OCI-LY7 (cell line): ENCODE measurements around the gene SLC16A14. TPM values are rescaled to one million over a fixed set of nuclear protein-coding genes. Genes with fewer than 3 reads are reported as not detected.

Experiments used
- BruUV-seq: library from RNA; stranded (reverse); fragments of 400-500 nt; replicated peaks from 2 replicates; lab custom pipeline; 2021; lab: Mats Ljungman, UMichigan
- CTCF ChIA-PET: fragments of 300-600 bp; sonication (Branson Sonifier 250); formaldehyde crosslinking; loops from one replicate; lab custom pipeline; 2022; ENCODE audit warnings: antibody characterized with exemption; ENCODE audit not compliant: unreplicated experiment; lab: Charles Lee
- POLR2A ChIA-PET: fragments of 300-600 bp; sonication (Branson Sonifier 250); formaldehyde crosslinking; loops from one replicate; lab custom pipeline; 2022; ENCODE audit warnings: antibody characterized with exemption; lab: Charles Lee
- DNase-seq: peaks from one replicate; pipeline ENCODE4 v3.0.0-alpha.2; 2015; ENCODE audit warnings: low spot score
- H2AFZ ChIP-seq: fragments of 200-600 bp; sonication (generic), shearing (Covaris generic); 2 replicates; pipeline ENCODE4 v1.6.1; 2014; ENCODE audit warnings: mild to moderate bottlenecking, antibody characterized with exemption, low read length, moderate library complexity
- H3K27ac ChIP-seq: fragments of 200-600 bp; sonication (generic); 2 replicates; pipeline ENCODE4 v1.5.1; 2014; ENCODE audit warnings: mixed run types, low read depth, mild to moderate bottlenecking, moderate library complexity, low read length, inconsistent platforms; ENCODE audit not compliant: poor library complexity, severe bottlenecking
- H3K36me3 ChIP-seq: fragments of 200-600 bp; sonication (generic); 2 replicates; pipeline ENCODE4 v1.6.1; 2014; ENCODE audit warnings: mild to moderate bottlenecking, antibody characterized with exemption, low read length, moderate library complexity, mixed read lengths; ENCODE audit not compliant: insufficient read depth
- H3K4me1 ChIP-seq: fragments of 200-600 bp; sonication (generic); 2 replicates; pipeline ENCODE4 v1.5.1; 2014; ENCODE audit warnings: mild to moderate bottlenecking, low read length; ENCODE audit not compliant: insufficient read depth, poor library complexity, severe bottlenecking
- H3K4me2 ChIP-seq: fragments of 200-600 bp; sonication (generic); 2 replicates; pipeline ENCODE4 v1.6.1; 2014; ENCODE audit warnings: mild to moderate bottlenecking, low read length
- H3K4me3 ChIP-seq: fragments of 200-600 bp; sonication (generic); 2 replicates; pipeline ENCODE4 v1.5.1; 2014; ENCODE audit warnings: mild to moderate bottlenecking, low read depth, low read length; ENCODE audit not compliant: poor library complexity, severe bottlenecking
- H3K79me2 ChIP-seq: fragments of 200-600 bp; sonication (generic); 2 replicates; pipeline ENCODE4 v1.6.1; 2016; ENCODE audit warnings: low read depth, mild to moderate bottlenecking, low read length, moderate library complexity, mixed read lengths; ENCODE audit not compliant: insufficient read depth
- H3K9me2 ChIP-seq: fragments of 200-600 bp; sonication (generic); 2 replicates; pipeline ENCODE4 v1.6.1; 2016; ENCODE audit warnings: mild to moderate bottlenecking, low read length, mixed read lengths; ENCODE audit not compliant: insufficient read depth
- H3K9me3 ChIP-seq: fragments of 200-600 bp; sonication (generic); 2 replicates; pipeline ENCODE4 v1.6.1; 2014; ENCODE audit warnings: mild to moderate bottlenecking, mixed run types, low read length, mixed read lengths
- H4K20me1 ChIP-seq: fragments of 200-600 bp; sonication (generic); 2 replicates; pipeline ENCODE4 v1.6.1; 2014; ENCODE audit warnings: mild to moderate bottlenecking, antibody characterized with exemption, low read length, moderate library complexity, mixed read lengths; ENCODE audit not compliant: insufficient read depth
- EZH2phosphoT487 ChIP-seq: fragments of 200-600 bp; sonication (generic); IDR thresholded peaks from 2 replicates; pipeline ENCODE4 v1.6.1; 2018; ENCODE audit warnings: low read depth, borderline replicate concordance, mild to moderate bottlenecking, mixed run types, antibody characterized with exemption, low read length, moderate library complexity, mixed read lengths
- intact Hi-C: fragments of 100-400 bp; cut with micrococcal nuclease; formaldehyde crosslinking; loops from one replicate; pipeline ENCODE4 v1.10.0; 2022; ENCODE audit not compliant: unreplicated experiment
- total RNA-seq, 2 experiments: library from RNA; depleted of rRNA in 1 of 2; stranded (reverse); fragments of >200 nt in 1 of 2; shearing (Covaris generic) in 1 of 2; gene quantifications; 2 replicates each; pipeline ENCODE4 v1.2.3, GENCODE V29; 2014 to 2022
- TF ChIP-seq, protein P1 (sequence below): fragments of 200-600 bp; sonication (generic); conservative IDR thresholded peaks from 2 replicates; pipeline ENCODE4 v1.5.1; 2014; ENCODE audit warnings: mild to moderate bottlenecking, antibody characterized with exemption, low read length, moderate library complexity, mixed read lengths

The SLC16A14 gene
- total RNA-seq, 2 experiments from 2014 or later: not detected

DNA sequence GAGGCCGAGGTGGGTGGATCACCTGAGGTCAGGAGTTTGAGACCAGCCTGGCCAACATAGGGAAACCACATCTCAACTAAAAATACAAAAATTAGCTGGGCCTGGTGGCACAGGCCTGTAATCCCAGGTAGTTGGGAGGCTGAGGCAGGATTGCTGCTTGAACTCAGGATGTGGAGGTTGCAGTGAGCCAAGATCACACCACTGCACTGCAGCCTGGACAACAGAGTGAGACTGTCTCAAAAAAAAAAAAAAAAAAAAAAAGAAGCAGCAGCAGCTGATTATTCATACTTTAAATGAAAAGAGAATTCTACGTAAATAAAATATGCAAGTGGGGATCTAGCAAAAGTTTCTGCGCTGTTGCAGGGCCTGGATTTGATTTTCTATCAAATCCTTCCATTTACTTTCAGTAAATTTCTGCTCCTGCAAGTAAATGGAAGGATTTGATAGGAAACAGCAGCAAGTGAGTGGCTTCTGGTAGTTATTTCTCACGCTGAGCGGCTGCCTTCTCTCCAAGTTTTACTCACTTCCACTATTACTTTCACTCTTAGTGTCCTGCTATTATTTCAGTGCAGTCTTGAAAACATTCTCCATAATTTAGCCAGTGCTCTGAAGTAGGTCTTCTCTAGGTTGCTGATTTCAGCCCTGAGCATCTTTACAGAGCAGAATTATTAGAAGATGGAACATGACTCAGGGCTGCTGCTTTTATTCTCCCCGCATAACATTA is 68.4 kb downstream of the SLC16A14 start:
- H3K27ac ChIP-seq: no peak overlapping the region
- H2AFZ ChIP-seq: no peak overlapping the region
- no peak for DNase-seq
- H3K9me3 ChIP-seq: no peaks in the 10 kb centered on the region
- POLR2A ChIA-PET: interaction anchor here (0.6 kb wide), 1 partner anchor 29 kb away, joined by 3 read pairs; no protein-coding TSS in a partner anchor
- BruUV-seq: no TSS peak
- intact Hi-C loops: no loop called here
- no peaks in the 10 kb centered on the region for H3K4me1 ChIP-seq
- H4K20me1 ChIP-seq: no peaks in the 10 kb centered on the region
- no peaks in the 10 kb centered on the region for H3K36me3 ChIP-seq
- H3K4me2 ChIP-seq: no peak overlapping the region
- no peak overlapping the region for H3K4me3 ChIP-seq
- no peaks in the 10 kb centered on the region for H3K79me2 ChIP-seq
- no peaks in the 10 kb centered on the region for H3K9me2 ChIP-seq
- CTCF ChIA-PET: no interaction called here
- TF ChIP-seq EZH2phosphoT487: no peak
- TF ChIP-seq, protein P1, sequence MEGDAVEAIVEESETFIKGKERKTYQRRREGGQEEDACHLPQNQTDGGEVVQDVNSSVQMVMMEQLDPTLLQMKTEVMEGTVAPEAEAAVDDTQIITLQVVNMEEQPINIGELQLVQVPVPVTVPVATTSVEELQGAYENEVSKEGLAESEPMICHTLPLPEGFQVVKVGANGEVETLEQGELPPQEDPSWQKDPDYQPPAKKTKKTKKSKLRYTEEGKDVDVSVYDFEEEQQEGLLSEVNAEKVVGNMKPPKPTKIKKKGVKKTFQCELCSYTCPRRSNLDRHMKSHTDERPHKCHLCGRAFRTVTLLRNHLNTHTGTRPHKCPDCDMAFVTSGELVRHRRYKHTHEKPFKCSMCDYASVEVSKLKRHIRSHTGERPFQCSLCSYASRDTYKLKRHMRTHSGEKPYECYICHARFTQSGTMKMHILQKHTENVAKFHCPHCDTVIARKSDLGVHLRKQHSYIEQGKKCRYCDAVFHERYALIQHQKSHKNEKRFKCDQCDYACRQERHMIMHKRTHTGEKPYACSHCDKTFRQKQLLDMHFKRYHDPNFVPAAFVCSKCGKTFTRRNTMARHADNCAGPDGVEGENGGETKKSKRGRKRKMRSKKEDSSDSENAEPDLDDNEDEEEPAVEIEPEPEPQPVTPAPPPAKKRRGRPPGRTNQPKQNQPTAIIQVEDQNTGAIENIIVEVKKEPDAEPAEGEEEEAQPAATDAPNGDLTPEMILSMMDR: no peak

DNA sequence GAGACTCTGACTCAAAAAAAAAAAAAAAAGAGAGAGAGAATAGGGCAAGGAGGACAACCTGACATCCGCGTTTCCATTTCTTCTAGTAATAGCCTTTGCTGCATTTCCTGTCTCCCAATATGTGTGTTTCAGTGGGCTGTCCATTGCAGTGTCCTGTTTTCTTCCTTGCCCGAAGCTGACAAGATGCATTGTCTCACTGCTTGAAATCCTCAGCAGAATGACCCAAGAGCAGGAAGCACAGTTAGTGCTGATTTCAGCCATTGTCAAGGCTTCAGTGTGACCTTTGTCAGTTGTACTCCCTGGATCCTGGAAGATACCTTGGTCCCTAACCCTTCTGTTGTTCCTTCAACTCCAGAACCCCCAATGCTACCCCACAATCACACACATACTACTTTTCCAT is 71.2 kb downstream of the SLC16A14 start:
- H3K9me2 ChIP-seq: no peaks in the 10 kb centered on the region
- ChIA-PET CTCF (no interaction called here), POLR2A (interaction anchor here (0.6 to 0.7 kb wide), 4 partner anchors 9 to 545 kb away, joined by 3 read pairs; no protein-coding TSS in a partner anchor)
- H3K9me3 ChIP-seq: no peaks in the 10 kb centered on the region
- intact Hi-C loops: no loop called here
- no peak for DNase-seq
- no peaks in the 10 kb centered on the region for H3K79me2 ChIP-seq
- BruUV-seq: no TSS peak
- H3K36me3 ChIP-seq: no peaks in the 10 kb centered on the region
- H3K27ac ChIP-seq: no peak overlapping the region
- H3K4me2 ChIP-seq: no peak overlapping the region
- TF ChIP-seq, protein P1: no peak
- TF ChIP-seq EZH2phosphoT487: no peak
- H3K4me3 ChIP-seq: no peak overlapping the region
- no peaks in the 10 kb centered on the region for H4K20me1 ChIP-seq
- H2AFZ ChIP-seq: no peak overlapping the region
- H3K4me1 ChIP-seq: no peaks in the 10 kb centered on the region

DNA sequence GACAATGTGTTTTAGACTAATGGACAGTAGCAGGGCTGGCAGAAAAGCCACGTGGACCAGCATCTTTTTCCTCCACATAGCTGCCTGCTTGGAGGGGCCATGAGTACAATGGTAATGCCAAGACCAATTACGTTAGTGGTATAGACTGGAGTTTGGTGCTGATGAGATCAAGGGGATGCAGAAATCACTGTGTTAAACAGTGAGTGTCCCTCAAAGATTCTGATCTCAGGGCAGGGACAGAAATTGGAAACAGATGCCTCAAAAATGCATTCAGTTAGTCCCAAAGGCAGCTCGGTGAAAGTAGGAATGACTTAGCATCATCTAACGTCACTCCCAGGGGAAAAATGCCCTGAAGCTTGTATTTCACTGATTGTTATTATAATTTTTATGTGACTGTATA is 72.4 kb downstream of the SLC16A14 start:
- CTCF ChIA-PET: no interaction called here
- TF ChIP-seq, protein P1: no peak
- no peak for TF ChIP-seq EZH2phosphoT487
- Histone ChIP-seq H3K9me2 (no peaks in the 10 kb centered on the region), H4K20me1 (no peaks in the 10 kb centered on the region), H3K36me3 (no peaks in the 10 kb centered on the region), H3K4me1 (no peaks in the 10 kb centered on the region), H3K27ac (no peak overlapping the region), H2AFZ (no peak overlapping the region), H3K4me2 (no peak overlapping the region), H3K4me3 (no peak overlapping the region), H3K79me2 (no peaks in the 10 kb centered on the region), H3K9me3 (no peaks in the 10 kb centered on the region)
- POLR2A ChIA-PET: interaction anchor here (0.6 kb wide), 1 partner anchor 164 kb away, joined by 3 read pairs; no protein-coding TSS in a partner anchor
- intact Hi-C loops: no loop called here
- no peak for DNase-seq
- no TSS peak for BruUV-seq
